ENCODE data around the gene HSP90B1. TPM values are rescaled to one million over a fixed set of nuclear protein-coding genes. Genes with fewer than 3 reads are reported as not detected.
A peak's percentile ranks its signal among the peaks of the same experiment; 100 is the strongest.

Gene HSP90B1
- total and polyA plus RNA-seq, 9 of the 15 experiments (the other 6 are each of a cell fraction or from before 2014, with no cell fraction given): 196 to 719 (median 557) TPM

- TF ChIP-seq ASH1L (IDR thresholded peaks at IDR 0.05; ENCODE audit: borderline replicate concordance, low read depth, partially characterized antibody) (no peak), NR2C2 (CRISPR knock-in tag; IDR thresholded peaks at IDR 0.05) (no peak), NR2C2 (tag; IDR thresholded peaks at IDR 0.05) (peak; percentile 54), TRIM25 (IDR thresholded peaks at IDR 0.05; ENCODE audit: borderline replicate concordance) (no peak), JUND (IDR thresholded peaks at IDR 0.05; ENCODE audit: borderline replicate concordance, low read depth, low read length) (peak; percentile 40; the same call in 1 of the 2 replicates), JUND (tag; IDR thresholded peaks at IDR 0.05; ENCODE audit: borderline replicate concordance, low read depth, low read length) (peak; percentile 28; the same call in 2 of the 3 replicates), KDM1A (IDR thresholded peaks at IDR 0.05) (peak in 1 of 2 experiments; percentile 61; a peak in 1 of 4 replicates), CEBPG (CRISPR knock-in tag; IDR thresholded peaks at IDR 0.05) (peak; percentile 37; the same call in 1 of the 2 replicates), CEBPG (tag; conservative IDR thresholded peaks at IDR 0.05 in 1 of 2, IDR thresholded peaks at IDR 0.05 in 1 of 2) (peak; percentile 62 to 72), FOSL1 (tag; conservative IDR thresholded peaks at IDR 0.05) (peak; percentile 87), ZNF384 (IDR thresholded peaks at IDR 0.05; ENCODE audit: low read depth, low read length) (peak; percentile 68)
Measured at GRCh38 chr12:103947871-103948555, 17.8 kb downstream of the HSP90B1 start (continued).

Data from K562 (cell line).